ENCODE data around the gene ACMSD. TPM values are rescaled to one million over a fixed set of nuclear protein-coding genes. Genes with fewer than 3 reads are reported as not detected.

The ACMSD gene
- total RNA-seq, 2 experiments from 2014 or later, result not detected

GRCh38 chr2:134950886-134951285, 112.5 kb downstream of the ACMSD start:
- peaks cover 96% of the 10 kb centered on the region for H3K36me3 ChIP-seq (ENCODE audit: insufficient read depth, low read length)
- peaks cover 6% of the 10 kb centered on the region; the same call in 1 of the 2 replicates for H3K79me2 ChIP-seq (ENCODE audit: insufficient read depth, low read depth, low read length)
- no peak overlapping the region for H3K4me2 ChIP-seq (ENCODE audit: low read length)
- TF ChIP-seq EZH2phosphoT487 (IDR thresholded peaks at IDR 0.05; ENCODE audit: borderline replicate concordance, low read depth, low read length) (no peak), CTCF (conservative IDR thresholded peaks at IDR 0.05; ENCODE audit: low read length) (no peak)
- no peak for DNase-seq (ENCODE audit: low spot score)
- no TSS peak for BruUV-seq (replicated peaks)
- H2AFZ ChIP-seq (ENCODE audit: low read length), result no peak overlapping the region
- H3K9me2 ChIP-seq (ENCODE audit: insufficient read depth, low read length), result no peaks in the 10 kb centered on the region
- no peaks in the 10 kb centered on the region for H3K9me3 ChIP-seq (ENCODE audit: low read length)
- intact Hi-C loops (cut with micrococcal nuclease; ENCODE audit: unreplicated experiment), result no loop called here
- no peak overlapping the region for H3K4me3 ChIP-seq (ENCODE audit: low read depth, low read length, poor library complexity, severe bottlenecking)
- no peaks in the 10 kb centered on the region; the same call in 1 of the 2 replicates for H4K20me1 ChIP-seq (ENCODE audit: insufficient read depth, low read length)
- no peaks in the 10 kb centered on the region for H3K4me1 ChIP-seq (ENCODE audit: insufficient read depth, low read length, poor library complexity, severe bottlenecking)
- ChIA-PET POLR2A (interaction anchor here (0.7 to 1.5 kb wide), 2 partner anchors 11 kb away, joined by 3 to 5 read pairs; no protein-coding TSS in a partner anchor), CTCF (ENCODE audit: unreplicated experiment) (no interaction called here)
- no peak overlapping the region for H3K27ac ChIP-seq (ENCODE audit: low read depth, low read length, poor library complexity, severe bottlenecking)

Small RNA genes lying within 50 kb of the gene (microRNA-seq; reads per million reads assigned to microRNA genes)
- not detected for gene MIR5590 (ENCODE audit: borderline replicate concordance)

Small RNA genes lying within 50 kb of the gene (small RNA-seq; reads per million reads assigned to genes)
- gene AC110620.1 (not detected), gene MIR5590 (not detected)

Other genes starting within 250 kb of the ACMSD start
- gene TMEM163, start 119.6 kb upstream of the ACMSD start, total RNA-seq (2014; rRNA removed; shearing (Covaris generic)), result not detected in 2 replicates
- gene TMEM163, start 119.6 kb upstream of the ACMSD start, total RNA-seq (2022), result 0.31 and 0.51 TPM in 2 replicates
- 17.7 and 32.8 TPM in 2 replicates for gene CCNT2, start 80.2 kb downstream of the ACMSD start, total RNA-seq (2014; rRNA removed; shearing (Covaris generic))
- gene CCNT2, start 80.2 kb downstream of the ACMSD start, total RNA-seq (2022), result 43.7 and 45.1 TPM in 2 replicates
- not detected in 2 replicates for gene MAP3K19, start 208.8 kb downstream of the ACMSD start, total RNA-seq (2014; rRNA removed; shearing (Covaris generic))
- gene MAP3K19, start 208.8 kb downstream of the ACMSD start, total RNA-seq (2022), result not detected in 2 replicates
- 40.2 and 49.2 TPM in 2 replicates for gene RAB3GAP1, start 213.7 kb downstream of the ACMSD start, total RNA-seq (2014; rRNA removed; shearing (Covaris generic))
- 63.6 and 69.8 TPM in 2 replicates for gene RAB3GAP1, start 213.7 kb downstream of the ACMSD start, total RNA-seq (2022)

Data from OCI-LY7 (cell line).